B cell (primary cell): ENCODE data around the gene ZNF516. TPM values are rescaled to one million over a fixed set of nuclear protein-coding genes. Genes with fewer than 3 reads are reported as not detected.

Experiments used
- ATAC-seq: fragments of 200-7000 bp; cut with Tn5 transposase; one replicate; pipeline ENCODE4 v1.10.0; 2021; ENCODE audit warnings: low read depth, mild to moderate bottlenecking, moderate number of reproducible peaks, moderate library complexity
- CTCF ChIA-PET: fragments of 350-600 bp; sonication (Branson Sonifier 250); formaldehyde crosslinking; loops from one replicate; lab custom pipeline; 2021; ENCODE audit warnings: antibody characterized with exemption, inconsistent platforms; lab: Charles Lee
- POLR2A ChIA-PET: fragments of 350-600 bp; sonication (Branson Sonifier 250); formaldehyde crosslinking; loops from one replicate; lab custom pipeline; 2021; ENCODE audit warnings: antibody characterized with exemption; lab: Charles Lee
- DNase-seq: peaks from one replicate; pipeline ENCODE4 v3.0.0; 2013
- H2AFZ ChIP-seq: 2 replicates; pipeline ENCODE4 v1.6.1; 2012; ENCODE audit warnings: mild to moderate bottlenecking, low read depth, low read length; ENCODE audit not compliant: insufficient read depth, poor library complexity, severe bottlenecking
- H3K27ac ChIP-seq, 2 donors: 1 replicate in 1 of 2; 2 replicates in 1 of 2; pipeline ENCODE4 v1.5.1; 2012 to 2013; ENCODE audit warnings: low read length in 2 of 2, mild to moderate bottlenecking in 2 of 2, moderate library complexity in 1 of 2
- H3K27me3 ChIP-seq, 4 experiments: fragments of 200-600 bp in 1 of 4; sonication (generic) in 1 of 4; replicated peaks in 1 of 4; 1 replicate in 2 of 4; 2 replicates in 2 of 4; pipeline versions ENCODE4 v1.6.1 to v1.7.0; 2013 to 2016; ENCODE audit warnings: low read length in 3 of 4, mild to moderate bottlenecking in 2 of 4, mixed read lengths in 1 of 4, moderate library complexity in 1 of 4; ENCODE audit not compliant: insufficient read depth in 4 of 4, control insufficient read depth in 3 of 4; ENCODE audit errors: control extremely low read depth in 1 of 4
- H3K36me3 ChIP-seq, 2 experiments: replicated peaks in 1 of 2; 1 replicate in 1 of 2; 2 replicates in 1 of 2; pipeline versions ENCODE4 v1.6.1 to v1.7.1; 2013; ENCODE audit warnings: low read length in 1 of 2; ENCODE audit not compliant: insufficient read depth in 2 of 2, control insufficient read depth in 1 of 2; ENCODE audit errors: control extremely low read depth in 1 of 2, extremely low read depth in 1 of 2
- H3K4me1 ChIP-seq, 2 donors: fragments of 200-600 bp in 1 of 2; sonication (generic) in 1 of 2; 1 replicate in 1 of 2; 2 replicates in 1 of 2; pipeline versions ENCODE4 v1.5.1 to v1.6.1; 2013 to 2017; ENCODE audit warnings: low read length in 2 of 2; ENCODE audit not compliant: control insufficient read depth in 2 of 2, insufficient read depth in 2 of 2
- H3K4me2 ChIP-seq: replicated peaks from 2 replicates; pipeline ENCODE3; 2012; ENCODE audit warnings: mild to moderate bottlenecking, low read depth, low read length; ENCODE audit not compliant: poor library complexity, severe bottlenecking
- H3K4me3 ChIP-seq, 5 experiments: fragments of 200-600 bp in 1 of 5; sonication (generic) in 1 of 5; 1 replicate in 3 of 5; 2 replicates in 2 of 5; pipeline versions ENCODE4 v1.5.1 to v1.7.0; 2011 to 2016; ENCODE audit warnings: low read length in 4 of 5, mild to moderate bottlenecking in 4 of 5, low read depth in 2 of 5, control low read depth in 1 of 5, moderate library complexity in 1 of 5; ENCODE audit not compliant: insufficient read depth in 1 of 5; ENCODE audit errors: control extremely low read depth in 1 of 5, extremely low read depth in 1 of 5
- H3K79me2 ChIP-seq: fragments of 200-600 bp; sonication (generic); one replicate; pipeline ENCODE4 v1.6.0; 2016; ENCODE audit warnings: low read length; ENCODE audit not compliant: control insufficient read depth, insufficient read depth
- H3K9ac ChIP-seq: fragments of 200-600 bp; sonication (generic); 2 replicates; pipeline ENCODE4 v1.6.1; 2017; ENCODE audit warnings: mild to moderate bottlenecking, low read length, moderate library complexity
- H3K9me3 ChIP-seq, 3 donors: one replicate each; pipeline versions ENCODE4 v1.6.1 to v1.7.1; 2013; ENCODE audit warnings: low read length in 2 of 3; ENCODE audit not compliant: control insufficient read depth in 2 of 3, insufficient read depth in 1 of 3; ENCODE audit errors: control extremely low read depth in 1 of 3
- H4K20me1 ChIP-seq: 2 replicates; pipeline ENCODE4 v1.6.0; 2012; ENCODE audit warnings: mild to moderate bottlenecking, low read length; ENCODE audit not compliant: insufficient read depth, control insufficient read depth, poor library complexity, severe bottlenecking
- H3K27ac Mint-ChIP-seq: one replicate; pipeline ENCODE4 v1.8.0; 2021; ENCODE audit warnings: mixed read lengths
- H3K27me3 Mint-ChIP-seq: one replicate; pipeline ENCODE4 v1.8.0; 2021; ENCODE audit warnings: mixed read lengths
- H3K4me1 Mint-ChIP-seq: one replicate; pipeline ENCODE4 v1.8.0; 2021; ENCODE audit warnings: mixed read lengths
- H3K4me3 Mint-ChIP-seq: one replicate; pipeline ENCODE4 v1.8.0; 2021; ENCODE audit warnings: mixed read lengths
- H3K9me3 Mint-ChIP-seq: one replicate; pipeline ENCODE4 v1.8.0; 2022; ENCODE audit warnings: mixed read lengths; ENCODE audit not compliant: insufficient read depth
- CTCF ChIP-seq: fragments of 200-600 bp; IDR thresholded peaks from one replicate; pipeline ENCODE4 v1.8.0; 2022; ENCODE audit warnings: antibody characterized with exemption, mild to moderate bottlenecking
- EZH2 ChIP-seq: IDR thresholded peaks from 2 replicates; pipeline ENCODE4 v1.6.1; 2012; ENCODE audit warnings: borderline replicate concordance, low read depth, mild to moderate bottlenecking, moderate library complexity, low read length; ENCODE audit not compliant: insufficient read depth, poor library complexity, severe bottlenecking
- WGBS: methylation state at CpG from one replicate; pipeline ENCODE4 v1.1.5; 2013; ENCODE audit warnings: missing lambda C conversion rate; ENCODE audit not compliant: insufficient coverage; 5-methylcytosine and 5-hydroxymethylcytosine counted together
- intact Hi-C: fragments of 100-400 bp; cut with micrococcal nuclease; formaldehyde crosslinking; loops from one replicate; pipeline ENCODE4 v1.10.0; 2022
- polyA plus RNA-seq: library from polyadenylated mRNA; depleted of rRNA; stranded (reverse); fragments of >200 nt; gene quantifications from 2 replicates; pipeline ENCODE4 v1.2.3, GENCODE V29; 2012
- total RNA-seq, 2 donors: library from RNA; stranded (reverse); fragments of 120-200 nt in 1 of 2; gene quantifications; 1 replicate in 1 of 2; 2 replicates in 1 of 2; pipeline versions ENCODE4 v1.2.3 to v1.2.4, GENCODE V29; 2013 to 2022

ZNF516 gene
- total and polyA plus RNA-seq, 2 donors (not counting 1 experiment from before 2014, with no cell fraction given), result 6.7 to 27.1 TPM

- Histone ChIP-seq H3K9me3 (no peaks in the 10 kb centered on the region), H3K36me3 (peaks cover 0 to 1% of the 10 kb centered on the region in 2 experiments), H3K4me1 (peaks cover 20 to 30% of the 10 kb centered on the region in 2 donors), H3K79me2 (peaks cover 71% of the 10 kb centered on the region), H4K20me1 (peaks cover 44% of the 10 kb centered on the region), H2AFZ (no peak overlapping the region), H3K4me3 (no peak overlapping the region), H3K4me2 (no peak overlapping the region), H3K27ac (no peak overlapping the region), H3K27me3 (peaks cover 0 to 4% (median 0%) of the 10 kb centered on the region in 4 experiments), H3K9ac (no peak overlapping the region)
- ATAC-seq (no peak), DNase-seq (no peak)
- peaks cover 50% of the 10 kb centered on the region for H3K4me1 Mint-ChIP-seq
- H3K27ac Mint-ChIP-seq, result no peak overlapping the region
- no peaks in the 10 kb centered on the region for H3K9me3 Mint-ChIP-seq
- no peak overlapping the region for H3K4me3 Mint-ChIP-seq
- H3K27me3 Mint-ChIP-seq, result peaks cover 9% of the 10 kb centered on the region
- CTCF ChIA-PET, result no interaction called here
- POLR2A ChIA-PET, result interaction anchor here (0.5 to 1.2 kb wide), 3 partner anchors 10 to 1518 kb away, joined by 3 read pairs; no protein-coding TSS in a partner anchor
- WGBS, result 95% methylated on average over 7 of the region's 9 CpGs
- no peak for TF ChIP-seq CTCF
- intact Hi-C loops, result no loop called here
Measured at GRCh38 chr18:76488190-76488589, 6.9 kb downstream of the ZNF516 start.

GRCh38 chr18:76487782-76488181 is 7.3 kb downstream of the ZNF516 start:
- Histone ChIP-seq H3K4me3 (no peak overlapping the region), H3K4me2 (no peak overlapping the region), H3K27me3 (peaks cover 0 to 4% (median 0%) of the 10 kb centered on the region in 4 experiments), H4K20me1 (peaks cover 48% of the 10 kb centered on the region), H3K9me3 (no peaks in the 10 kb centered on the region), H2AFZ (no peak overlapping the region), H3K4me1 (peaks cover 20 to 30% of the 10 kb centered on the region in 2 donors), H3K79me2 (peaks cover 75% of the 10 kb centered on the region), H3K9ac (no peak overlapping the region), H3K36me3 (peaks cover 0 to 1% of the 10 kb centered on the region in 2 experiments), H3K27ac (no peak overlapping the region)
- Mint-ChIP-seq H3K27me3 (peaks cover 6% of the 10 kb centered on the region), H3K27ac (no peak overlapping the region), H3K4me3 (no peak overlapping the region), H3K4me1 (peaks cover 47% of the 10 kb centered on the region), H3K9me3 (no peaks in the 10 kb centered on the region)
- ChIA-PET POLR2A (interaction anchor here (0.5 kb wide), 1 partner anchor 1518 kb away, joined by 3 read pairs; no protein-coding TSS in a partner anchor), CTCF (no interaction called here)
- WGBS, result 91% methylated on average over 4 of the region's 8 CpGs
- DNase-seq (no peak), ATAC-seq (no peak)
- no peak for TF ChIP-seq CTCF
- TF ChIP-seq EZH2, result no peak
- intact Hi-C loops, result no loop called here
